GM19099 (cell line): Measurements from ENCODE around the gene CA10.

Experiments used
- POLR2A ChIP-seq: IDR thresholded peaks from 3 replicates; pipeline ENCODE4 v1.6.1; 2011; ENCODE audit warnings: low read depth; ENCODE audit not compliant: insufficient read length; ENCODE audit errors: extremely low read depth

The CA10 gene

DNA sequence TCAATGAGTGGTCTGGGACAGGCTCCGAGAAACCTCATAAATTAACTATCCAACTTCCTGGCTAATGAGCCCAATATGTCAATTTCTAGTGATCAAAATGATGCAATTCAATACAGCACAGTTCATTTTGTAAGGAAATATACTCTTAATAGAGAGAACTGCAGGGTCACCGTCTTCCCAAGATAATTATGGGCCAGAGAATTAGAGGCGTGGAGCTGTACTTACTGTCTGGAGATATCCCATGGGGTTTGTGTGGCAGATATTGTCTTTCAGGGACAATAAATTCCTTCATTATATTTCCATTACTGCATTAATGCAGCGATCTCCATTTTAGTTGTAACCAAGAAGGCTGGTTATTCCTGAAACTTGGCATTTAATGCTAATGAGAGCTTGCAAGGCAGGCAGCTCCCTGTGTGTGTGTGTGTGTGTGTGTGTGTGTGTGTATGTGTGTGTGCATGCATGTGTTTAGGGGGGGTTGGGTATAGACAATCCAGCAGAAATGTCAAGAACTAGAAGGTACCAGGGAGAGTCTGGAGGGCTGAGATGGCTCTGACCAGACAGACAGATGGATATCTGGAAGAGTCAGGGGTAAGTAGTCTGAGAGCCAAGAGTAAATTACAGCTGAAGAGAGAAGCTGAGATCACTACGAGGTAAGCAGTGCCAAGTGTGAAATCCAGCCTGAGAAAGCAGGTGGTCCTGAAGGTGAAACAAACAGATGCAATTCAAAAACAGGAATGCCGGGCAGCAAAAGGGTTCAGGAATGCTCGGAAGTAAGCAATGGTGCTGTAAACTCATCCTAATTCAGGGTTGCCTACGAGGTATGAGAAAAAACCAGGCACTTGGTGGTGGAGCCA lies 393.0 kb downstream of the CA10 start:
- TF ChIP-seq POLR2A, result no peak

DNA sequence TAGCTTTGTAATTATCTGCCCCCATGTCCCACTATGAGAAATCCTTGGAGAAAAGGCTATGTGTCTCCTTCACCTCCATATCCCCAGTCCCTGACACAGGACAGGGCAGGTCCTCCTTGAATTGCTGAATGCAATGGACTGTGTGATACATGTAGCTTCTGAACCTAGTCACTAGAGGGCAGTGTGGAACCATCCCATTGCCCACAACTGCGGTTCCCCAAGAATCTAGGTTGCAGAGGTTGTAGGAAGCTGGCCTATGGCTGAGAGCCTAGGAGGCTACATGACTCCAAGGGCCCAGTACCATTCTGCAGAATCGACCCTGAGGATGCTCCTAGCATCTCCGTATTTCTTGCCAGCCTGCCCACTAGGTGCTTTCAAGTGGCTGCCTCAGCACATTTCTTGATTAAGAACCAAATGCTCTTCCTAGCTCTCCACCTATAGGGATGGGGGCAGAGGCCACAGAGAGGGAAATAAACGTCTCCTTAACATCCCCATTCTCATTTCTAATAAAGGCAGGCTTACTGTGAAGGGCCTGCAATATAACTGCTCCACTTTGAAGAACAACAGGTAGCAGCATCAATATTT lies 394.0 kb downstream of the CA10 start:
- TF ChIP-seq POLR2A, result no peak

DNA sequence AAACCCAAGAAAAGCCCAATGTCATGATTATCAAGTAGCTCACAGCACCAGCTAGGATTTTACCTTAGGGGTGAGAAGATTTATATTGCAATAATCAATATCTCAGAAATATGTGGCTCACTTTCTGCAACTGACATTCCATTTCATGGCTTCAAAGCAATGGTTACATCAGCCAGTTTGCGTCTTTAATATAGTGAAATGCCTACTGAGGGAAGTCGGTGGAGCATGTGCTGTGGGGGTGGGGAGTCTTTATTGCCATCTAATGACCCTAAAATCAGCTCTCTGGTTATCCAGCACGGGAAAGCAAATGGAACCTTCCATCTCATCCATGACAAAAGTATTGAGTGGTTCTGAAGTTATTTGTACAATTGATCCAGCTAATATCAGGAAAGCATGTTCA lies 395.5 kb downstream of the CA10 start:
- no peak for TF ChIP-seq POLR2A

DNA sequence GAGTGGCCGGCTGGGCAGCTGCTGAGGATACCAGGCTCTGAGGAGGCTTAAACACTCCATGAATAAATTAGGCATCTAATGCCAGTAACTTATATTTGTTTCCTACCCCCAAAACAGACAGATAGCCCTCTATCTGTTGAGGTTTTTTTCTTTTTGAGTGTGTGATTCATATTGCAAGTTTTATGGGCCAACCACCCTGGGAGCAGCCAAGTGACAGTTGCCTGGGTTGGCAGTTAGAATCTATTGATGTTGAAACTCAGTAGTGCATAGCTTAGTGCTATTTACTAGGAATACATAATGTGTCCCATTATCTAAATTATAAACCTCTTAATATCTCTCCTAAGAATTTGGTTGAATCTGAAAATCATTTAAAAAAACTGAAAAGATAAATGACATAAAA lies 397.4 kb downstream of the CA10 start:
- no peak for TF ChIP-seq POLR2A

DNA sequence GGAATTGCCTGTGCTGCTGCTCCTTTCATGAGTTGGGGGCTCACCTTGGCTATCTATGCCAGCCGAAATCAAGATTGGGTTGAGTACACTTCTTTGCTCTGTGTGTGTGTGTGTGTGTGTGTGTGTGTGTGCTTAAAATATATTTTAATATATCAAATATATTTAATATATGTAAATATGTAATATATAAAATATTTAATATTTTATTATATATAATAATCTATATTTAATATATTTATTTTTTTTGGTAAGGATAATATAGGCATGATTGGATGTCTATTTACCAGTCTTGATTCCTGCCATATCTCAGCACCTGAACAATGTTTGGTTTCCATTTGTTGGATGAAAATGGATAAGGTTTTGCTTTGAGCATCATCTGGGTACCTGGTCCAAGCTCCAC lies 399.3 kb downstream of the CA10 start:
- no peak for TF ChIP-seq POLR2A

DNA sequence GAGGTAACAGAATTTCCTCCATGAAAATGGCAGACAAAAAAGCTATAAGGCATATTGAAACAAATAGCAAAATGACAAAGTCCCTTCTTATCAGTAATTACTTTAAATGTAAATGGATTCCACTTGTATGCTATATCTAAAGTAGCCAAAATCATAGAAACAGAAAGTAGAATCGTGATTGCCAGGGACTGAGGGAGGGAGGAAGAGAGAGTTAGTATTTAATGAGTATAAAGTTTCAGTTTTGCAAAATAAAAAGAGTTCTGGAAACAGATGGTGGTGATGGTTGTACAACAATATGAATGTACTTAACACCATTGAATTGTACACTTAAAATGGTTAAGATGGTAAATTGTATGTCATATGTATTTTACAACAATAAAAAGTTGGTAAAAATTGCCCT lies 407.4 kb downstream of the CA10 start:
- TF ChIP-seq POLR2A, result no peak

DNA sequence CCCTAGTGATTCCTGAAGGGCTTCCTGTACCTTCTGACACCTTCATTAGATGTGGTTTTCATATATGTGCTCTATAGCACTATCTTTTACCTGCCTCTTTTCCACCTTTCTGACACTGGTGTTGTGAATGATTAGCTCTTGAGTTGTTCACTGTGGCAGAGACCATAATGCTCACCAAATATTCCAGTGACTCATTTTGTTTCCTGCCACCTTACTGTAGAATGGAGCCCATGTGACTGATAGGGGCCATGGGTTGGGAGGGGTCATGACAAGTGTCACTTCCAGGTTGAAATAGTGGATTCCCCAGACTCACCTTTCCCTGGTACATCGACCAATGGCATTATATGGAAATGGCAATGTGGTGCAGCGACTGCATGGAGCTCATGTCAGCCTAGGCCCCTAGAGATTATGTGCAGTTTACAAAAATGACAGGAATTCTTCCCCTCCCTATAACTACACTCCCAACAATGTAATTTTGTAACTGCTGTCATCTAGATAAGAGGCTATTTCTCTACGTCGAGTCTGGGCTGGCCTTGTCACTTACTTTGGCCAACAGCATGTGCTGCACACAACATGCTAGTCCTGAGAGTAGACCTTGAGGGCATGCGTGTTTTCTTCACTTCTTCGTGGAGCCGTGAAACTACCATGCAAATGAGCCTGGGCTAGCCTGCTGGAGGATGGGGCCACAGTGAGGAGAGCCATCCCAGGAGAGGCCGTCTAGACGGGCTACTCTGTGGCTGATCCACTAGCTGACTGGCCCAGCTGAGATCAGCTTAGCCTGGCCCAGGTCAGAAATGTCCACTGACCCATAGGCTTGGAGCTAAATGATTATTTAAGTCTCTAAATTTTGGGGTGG lies 409.5 kb downstream of the CA10 start:
- TF ChIP-seq POLR2A, result no peak

DNA sequence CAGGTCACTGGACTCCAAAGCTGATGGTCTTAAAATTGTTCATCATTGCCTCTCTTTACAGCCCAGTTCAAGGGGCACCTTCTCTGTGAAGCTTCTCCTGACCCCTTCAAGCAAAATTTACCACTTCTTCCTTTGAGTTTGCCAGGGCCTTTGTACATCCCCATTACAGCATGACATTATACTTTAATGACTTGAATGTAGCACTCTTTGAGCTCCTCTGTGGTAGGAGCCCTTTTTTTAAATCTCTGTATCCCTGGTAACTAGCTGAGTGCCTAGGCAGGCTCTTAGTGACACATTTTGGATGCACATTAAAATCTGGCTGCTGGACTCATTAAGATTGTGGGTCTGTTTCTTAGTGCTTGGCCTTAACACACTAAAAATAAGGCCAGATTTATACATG lies 412.1 kb downstream of the CA10 start:
- TF ChIP-seq POLR2A, result no peak

DNA sequence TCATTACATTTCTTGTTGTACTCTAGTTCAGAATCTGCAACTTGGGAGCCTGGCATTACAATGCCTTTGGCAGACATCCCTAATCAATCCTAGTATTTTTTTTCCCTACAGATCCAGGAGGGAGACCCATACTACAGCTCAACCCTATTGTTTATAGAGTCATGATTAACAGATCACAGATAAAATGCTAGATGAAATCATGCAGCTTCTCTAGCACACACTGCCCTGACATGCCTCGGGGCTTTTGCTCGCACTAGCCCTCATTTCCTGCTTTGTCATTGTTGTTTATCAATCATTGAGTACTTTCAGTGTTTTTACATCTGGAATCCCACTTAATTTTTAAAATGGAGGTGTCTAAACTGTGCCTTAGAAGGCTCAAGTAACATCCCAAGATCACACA lies 412.5 kb downstream of the CA10 start:
- no peak for TF ChIP-seq POLR2A

DNA sequence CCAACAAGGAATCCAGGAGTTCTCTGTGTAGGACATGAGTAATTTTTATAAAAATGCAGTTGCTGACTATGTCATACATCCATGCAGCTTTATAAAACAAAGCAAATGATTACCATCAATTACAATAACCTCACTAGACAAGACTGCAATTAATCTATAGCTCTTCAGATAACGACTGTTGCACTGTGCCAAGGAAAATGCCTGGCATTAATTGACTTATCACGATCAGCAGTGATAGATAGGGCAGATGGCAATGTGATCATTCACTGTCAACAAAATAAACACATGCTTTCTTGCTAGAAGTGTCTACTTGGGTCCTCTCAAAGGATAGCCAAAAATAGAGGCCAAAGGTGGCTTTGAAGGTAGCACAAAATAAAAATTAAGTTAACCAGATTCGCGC lies 415.0 kb downstream of the CA10 start:
- TF ChIP-seq POLR2A, result no peak

DNA sequence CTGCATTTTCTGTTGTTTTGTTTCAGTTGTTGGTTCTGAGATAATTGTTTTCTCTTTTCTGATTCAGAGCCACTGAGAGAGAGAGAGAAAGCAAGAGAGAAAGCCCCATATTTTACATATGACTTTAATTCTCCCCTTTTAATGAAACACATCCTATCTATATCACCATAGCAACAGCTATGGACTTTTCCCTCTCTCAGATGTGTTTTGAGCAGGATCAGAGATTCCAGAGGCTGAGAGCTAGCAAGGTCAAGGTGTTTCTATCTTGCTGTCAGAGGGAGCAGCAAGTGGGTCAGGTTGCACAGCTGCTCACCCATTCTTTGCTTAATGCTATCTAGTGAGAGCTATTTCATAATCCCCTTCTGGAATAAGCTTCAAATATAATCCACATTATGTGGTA lies 415.9 kb downstream of the CA10 start:
- no peak for TF ChIP-seq POLR2A

DNA sequence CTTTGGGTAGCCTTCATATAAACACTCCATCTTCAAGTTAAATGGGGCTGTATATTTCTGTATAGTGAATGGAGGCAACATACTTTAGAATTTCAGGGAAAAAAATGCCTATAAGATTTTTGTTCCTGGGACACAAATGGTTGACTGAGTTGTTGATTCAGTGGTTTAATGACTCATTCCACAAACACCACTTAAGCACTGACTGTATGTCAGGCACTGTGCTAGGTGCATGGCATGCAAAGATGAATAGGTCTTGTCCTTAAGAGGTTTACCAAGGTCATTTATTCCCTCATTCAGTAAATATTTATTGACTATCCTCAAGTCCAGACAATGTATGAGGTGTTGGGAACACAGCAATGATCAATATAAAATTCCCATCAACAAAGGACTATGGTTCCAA lies 417.1 kb downstream of the CA10 start:
- no peak for TF ChIP-seq POLR2A

DNA sequence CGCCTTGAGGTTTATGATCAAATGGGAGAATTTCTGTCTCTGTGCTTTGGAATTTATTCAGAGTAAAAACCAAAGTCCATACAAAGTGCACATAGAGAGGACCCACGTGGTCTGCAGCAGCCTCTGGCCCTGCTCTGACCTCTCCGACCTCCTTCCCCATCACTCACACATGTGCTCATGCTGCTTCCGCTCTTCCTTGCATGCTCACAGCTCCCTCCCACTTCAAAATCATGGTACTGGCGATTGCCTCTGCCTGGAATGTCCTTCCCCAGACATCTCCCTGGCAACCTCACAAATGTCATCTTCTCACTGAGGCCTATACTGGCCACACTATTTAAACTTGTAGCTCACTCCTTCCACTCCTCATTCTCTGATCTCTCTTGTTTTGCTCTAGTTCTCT lies 418.0 kb downstream of the CA10 start:
- no peak for TF ChIP-seq POLR2A

DNA sequence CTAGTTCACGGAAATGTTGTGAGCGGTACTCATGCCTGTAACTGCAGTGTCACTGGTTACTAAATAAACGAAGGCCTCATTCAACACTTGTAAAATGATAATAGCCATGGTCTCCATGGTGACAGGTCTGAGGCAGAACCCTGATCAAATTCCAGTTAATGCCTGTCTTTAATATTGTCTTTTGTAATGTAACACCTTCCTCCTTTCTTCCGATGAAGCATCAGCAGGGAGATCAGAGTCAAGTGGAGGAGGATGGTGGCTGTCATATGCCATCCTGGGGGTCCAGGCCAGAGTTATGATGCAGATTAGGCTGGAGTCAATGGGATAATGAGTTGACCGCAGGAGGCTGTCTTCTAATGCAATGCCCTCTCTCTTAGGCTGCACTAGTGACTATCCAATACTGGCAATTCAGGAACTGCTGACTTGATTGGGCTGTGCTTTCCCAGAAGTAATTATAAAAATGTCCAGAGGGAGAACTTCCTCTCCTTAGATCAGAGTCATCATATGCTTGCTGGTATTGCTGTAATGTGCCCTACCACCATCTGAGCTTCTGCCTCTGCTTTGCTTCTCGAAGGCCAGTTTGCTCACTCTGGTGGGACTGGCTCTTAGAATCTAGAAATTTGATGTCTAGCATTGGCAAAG lies 419.1 kb downstream of the CA10 start:
- TF ChIP-seq POLR2A, result no peak

DNA sequence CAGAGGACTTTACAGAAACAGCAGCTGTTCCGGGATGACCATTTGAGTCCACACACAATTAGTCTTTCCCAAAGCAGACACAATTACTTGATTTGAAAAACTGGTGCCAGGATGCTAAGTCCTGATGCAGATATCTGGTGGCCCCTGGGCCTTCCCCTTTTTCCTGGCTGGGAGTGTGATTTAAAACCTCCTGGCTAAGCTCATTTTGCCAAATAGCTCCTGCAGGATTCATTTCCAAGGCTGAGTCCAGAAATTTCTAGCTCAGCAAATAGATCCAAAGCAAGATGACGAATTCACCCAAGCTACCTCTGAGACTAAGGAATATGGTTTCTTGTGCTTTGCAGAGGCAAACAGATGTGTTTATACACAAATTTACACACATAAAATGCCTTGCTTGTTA lies 422.2 kb downstream of the CA10 start:
- no peak for TF ChIP-seq POLR2A
